Mesenchymal stem cell (in vitro differentiated cells and primary cell): Measurements from ENCODE around the gene ACAP3.

Experiments used
- DNase-seq: peaks from one replicate; pipeline ENCODE4 v3.0.0-alpha.2; 2013
- H2AFZ ChIP-seq: one replicate; pipeline ENCODE4 v1.6.1; 2013; ENCODE audit warnings: low read depth, mild to moderate bottlenecking, control low read depth, inconsistent platforms, low read length, moderate library complexity
- H2AK5ac ChIP-seq: 2 replicates; pipeline ENCODE4 v1.6.1; 2013; ENCODE audit warnings: low read length, moderate library complexity, mild to moderate bottlenecking, inconsistent platforms; ENCODE audit not compliant: severe bottlenecking
- H2BK120ac ChIP-seq: one replicate; pipeline ENCODE4 v1.6.1; 2013; ENCODE audit warnings: low read depth, mild to moderate bottlenecking, inconsistent platforms, low read length, moderate library complexity
- H2BK12ac ChIP-seq, 2 experiments: one replicate each; pipeline ENCODE4 v1.6.1; 2013; ENCODE audit warnings: inconsistent platforms in 2 of 2, low read length in 2 of 2, mild to moderate bottlenecking in 2 of 2, moderate library complexity in 2 of 2, control low read depth in 1 of 2
- H2BK15ac ChIP-seq: one replicate; pipeline ENCODE4 v1.6.1; 2013; ENCODE audit warnings: mild to moderate bottlenecking, low read depth, inconsistent platforms; ENCODE audit not compliant: poor library complexity, severe bottlenecking
- H2BK5ac ChIP-seq: 2 replicates; pipeline ENCODE4 v1.6.1; 2013; ENCODE audit warnings: low read depth, mild to moderate bottlenecking, low read length, control low read depth, inconsistent platforms; ENCODE audit not compliant: poor library complexity, severe bottlenecking
- H3K14ac ChIP-seq, 2 experiments: one replicate each; pipeline ENCODE4 v1.6.1; 2013; ENCODE audit warnings: inconsistent platforms in 2 of 2, low read length in 2 of 2, control low read depth in 1 of 2, mild to moderate bottlenecking in 1 of 2, moderate library complexity in 1 of 2
- H3K18ac ChIP-seq, 2 experiments: one replicate each; pipeline ENCODE4 v1.6.1; 2013; ENCODE audit warnings: inconsistent platforms in 2 of 2, low read length in 2 of 2, control low read depth in 1 of 2, low read depth in 1 of 2, mild to moderate bottlenecking in 1 of 2
- H3K23ac ChIP-seq, 2 experiments: one replicate each; pipeline ENCODE4 v1.6.1; 2013; ENCODE audit warnings: inconsistent platforms in 2 of 2, low read length in 2 of 2, mild to moderate bottlenecking in 2 of 2, moderate library complexity in 2 of 2, control low read depth in 1 of 2
- H3K27ac ChIP-seq: 2 replicates; pipeline ENCODE4 v1.5.1; 2013; ENCODE audit warnings: mild to moderate bottlenecking, moderate library complexity, low read length, control low read depth, inconsistent platforms; ENCODE audit not compliant: poor library complexity, severe bottlenecking
- H3K27me3 ChIP-seq, 2 experiments: 2 replicates each; pipeline versions ENCODE4 v1.6.1 to v1.7.0; 2013; ENCODE audit warnings: low read length in 2 of 2, mild to moderate bottlenecking in 2 of 2, moderate library complexity in 2 of 2, control low read depth in 1 of 2, inconsistent platforms in 1 of 2; ENCODE audit not compliant: control insufficient read depth in 1 of 2, insufficient read depth in 1 of 2
- H3K36me3 ChIP-seq, 2 experiments: 2 replicates each; pipeline versions ENCODE4 v1.6.1 to v1.7.0; 2013; ENCODE audit warnings: low read length in 2 of 2, control low read depth in 1 of 2, inconsistent platforms in 1 of 2, low read depth in 1 of 2, mild to moderate bottlenecking in 1 of 2; ENCODE audit not compliant: insufficient read depth in 2 of 2, control insufficient read depth in 1 of 2
- H3K4ac ChIP-seq, 2 experiments: one replicate each; pipeline ENCODE4 v1.6.1; 2013; ENCODE audit warnings: inconsistent platforms in 2 of 2, low read length in 2 of 2, mild to moderate bottlenecking in 2 of 2, moderate library complexity in 2 of 2, control low read depth in 1 of 2, low read depth in 1 of 2
- H3K4me1 ChIP-seq: 2 replicates; pipeline ENCODE4 v1.6.1; 2013; ENCODE audit warnings: low read depth, low read length, control low read depth; ENCODE audit not compliant: control insufficient read depth, insufficient read depth
- H3K4me2 ChIP-seq: 2 replicates; pipeline ENCODE4 v1.6.1; 2013; ENCODE audit warnings: low read length, mild to moderate bottlenecking, inconsistent platforms; ENCODE audit not compliant: poor library complexity, severe bottlenecking
- H3K4me3 ChIP-seq, 2 experiments: 2 replicates each; pipeline versions ENCODE4 v1.5.1 to v1.7.0; 2013; ENCODE audit warnings: low read length in 2 of 2, mild to moderate bottlenecking in 2 of 2, control low read depth in 1 of 2, low read depth in 1 of 2; ENCODE audit not compliant: insufficient read depth in 1 of 2
- H3K79me1 ChIP-seq: replicated peaks from 2 replicates; pipeline ENCODE4 v1.6.1; 2013; ENCODE audit warnings: mild to moderate bottlenecking, control low read depth, low read length, inconsistent platforms; ENCODE audit not compliant: poor library complexity, severe bottlenecking
- H3K9ac ChIP-seq: 2 replicates; pipeline ENCODE4 v1.7.0; 2013; ENCODE audit warnings: mild to moderate bottlenecking, low read length, moderate library complexity
- H3K9me3 ChIP-seq: 2 replicates; pipeline ENCODE4 v1.7.0; 2013; ENCODE audit warnings: mild to moderate bottlenecking, low read length; ENCODE audit not compliant: control insufficient read depth
- H4K8ac ChIP-seq: one replicate; pipeline ENCODE4 v1.6.1; 2013; ENCODE audit warnings: inconsistent platforms, mild to moderate bottlenecking, low read length, moderate library complexity
- H4K91ac ChIP-seq: one replicate; pipeline ENCODE4 v1.6.1; 2013; ENCODE audit warnings: mild to moderate bottlenecking, low read length, inconsistent platforms
- WGBS: methylation state at CpG from one replicate; pipeline ENCODE4 v1.1.7; 2013; ENCODE audit warnings: mixed read lengths; 5-methylcytosine and 5-hydroxymethylcytosine counted together

ACAP3 gene

DNA sequence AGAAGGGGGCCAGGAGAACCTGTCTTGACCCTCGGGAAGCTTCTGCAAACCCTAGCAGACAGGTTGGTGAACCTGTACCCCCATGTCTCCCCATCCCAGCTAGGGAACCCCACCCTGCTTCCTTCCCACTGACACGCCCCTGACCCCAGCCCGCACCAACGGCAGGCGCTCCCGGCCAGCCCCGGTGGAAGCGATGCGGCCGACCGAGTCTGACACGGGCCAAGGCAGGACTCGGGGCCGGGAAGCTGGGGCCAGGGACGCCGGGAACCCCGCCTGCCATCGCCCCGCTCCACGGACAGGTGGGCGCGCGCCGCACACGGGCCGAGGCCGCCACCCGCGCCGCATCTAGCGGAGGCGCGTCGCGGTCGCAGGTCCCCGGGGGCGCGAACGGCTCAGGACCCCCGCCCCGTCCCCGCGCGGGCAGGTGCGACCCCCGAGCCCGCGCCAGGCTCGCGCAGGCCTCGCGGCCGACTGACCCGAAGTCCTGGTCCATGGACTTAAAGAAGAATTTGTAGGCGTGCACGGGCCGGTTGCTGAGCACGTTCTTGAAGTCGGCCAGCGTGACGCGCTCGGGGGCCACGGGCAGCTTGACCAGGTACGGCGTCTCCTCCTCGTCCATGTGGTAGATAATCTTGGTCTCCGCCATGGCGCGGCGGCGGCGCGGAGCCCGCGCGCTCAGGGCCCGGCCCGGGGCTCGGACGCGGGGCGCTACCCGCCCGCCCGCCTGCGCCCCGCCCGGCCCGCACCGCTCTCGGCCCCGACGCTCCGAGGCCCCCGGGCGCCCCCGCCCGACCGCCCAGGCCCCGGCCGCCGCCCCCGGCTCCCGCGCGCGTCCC lies 40.9 kb upstream of the ACAP3 start:
- under 1% methylated on average over 85 of the region's 109 CpGs for WGBS
- peaks cover 74% of the 10 kb centered on the region for H3K4me1 ChIP-seq
- peak overlapping the region in 1 of 2 experiments; percentile 76 for H2BK12ac ChIP-seq
- peak overlapping the region; percentile 74 for H2BK120ac ChIP-seq
- H3K14ac ChIP-seq, result peak overlapping the region; percentile 18 to 99
- no peak overlapping the region for H2BK5ac ChIP-seq
- no peaks in the 10 kb centered on the region for H3K27me3 ChIP-seq
- H4K91ac ChIP-seq, result peak overlapping the region; percentile 40
- H3K23ac ChIP-seq, result peak overlapping the region in 1 of 2 experiments; percentile 97
- peaks cover 6% of the 10 kb centered on the region for H3K79me1 ChIP-seq
- H3K9ac ChIP-seq, result peak overlapping the region; percentile 89
- H2BK15ac ChIP-seq, result peak overlapping the region; percentile 20
- H2AFZ ChIP-seq, result peak overlapping the region; percentile 57
- DNase-seq, result peak; percentile 43
- H2AK5ac ChIP-seq, result no peak overlapping the region
- peak overlapping the region; percentile 96 for H3K4me2 ChIP-seq
- H3K4me3 ChIP-seq, result peak overlapping the region; percentile 84 to 91
- peak overlapping the region; percentile 42 for H4K8ac ChIP-seq
- H3K9me3 ChIP-seq, result no peaks in the 10 kb centered on the region
- peak overlapping the region; percentile 25 to 91 for H3K4ac ChIP-seq
- H3K36me3 ChIP-seq, result peaks cover 21 to 39% of the 10 kb centered on the region in 2 experiments
- peak overlapping the region; percentile 75 for H3K27ac ChIP-seq
- peak overlapping the region; percentile 67 to 93 for H3K18ac ChIP-seq

DNA sequence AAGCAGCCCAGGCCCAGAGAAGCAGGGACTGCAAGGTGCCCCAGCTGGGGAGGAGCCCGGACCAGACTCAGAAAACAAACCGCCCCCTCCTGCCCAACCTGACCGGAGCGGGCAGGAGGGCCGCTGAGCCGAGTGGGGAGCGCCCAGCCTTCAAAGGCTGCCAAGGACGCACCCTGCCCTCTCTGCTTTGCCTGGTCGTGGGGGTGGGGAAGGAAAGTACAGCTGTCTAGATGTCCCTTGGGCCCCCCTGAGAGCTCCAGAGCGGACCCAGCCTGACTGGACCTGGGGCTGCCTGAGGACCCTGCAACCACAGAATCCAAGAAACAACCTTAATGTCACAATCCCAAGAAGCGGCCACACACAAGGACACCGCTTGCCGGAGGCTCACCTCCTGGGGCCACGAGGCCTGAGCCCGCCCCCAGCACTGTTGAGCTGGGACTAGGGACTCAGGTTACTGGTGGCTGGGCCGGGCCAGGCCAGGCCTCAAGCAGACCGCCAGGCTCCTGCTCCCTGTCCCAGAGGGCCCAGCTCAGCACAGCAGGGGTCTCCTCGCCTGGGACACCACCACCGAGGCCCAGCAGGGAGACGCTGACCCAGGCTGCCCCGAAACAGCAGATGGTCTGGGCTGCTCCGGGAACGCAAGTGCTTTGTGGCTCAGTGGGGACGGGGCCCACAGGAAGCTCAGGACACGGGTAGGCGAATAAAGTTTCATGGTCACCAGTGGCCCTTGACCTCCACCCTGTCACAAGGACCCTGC lies 40.1 kb upstream of the ACAP3 start:
- Histone ChIP-seq H3K79me1 (peaks cover 9% of the 10 kb centered on the region), H3K14ac (peak overlapping the region in 1 of 2 experiments; percentile 99), H2BK12ac (peak overlapping the region; percentile 8 to 12), H3K9ac (peak overlapping the region; percentile 89), H4K91ac (peak overlapping the region; percentile 41), H3K4me2 (peak overlapping the region; percentile 96), H2BK120ac (no peak overlapping the region), H3K9me3 (no peaks in the 10 kb centered on the region), H3K27me3 (no peaks in the 10 kb centered on the region), H2AK5ac (peak overlapping the region; percentile 47), H3K4me3 (peak overlapping the region; percentile 84 to 91), H3K4ac (peak overlapping the region; percentile 25 to 91), H2BK15ac (peak overlapping the region; percentile 38), H2BK5ac (no peak overlapping the region), H3K4me1 (peaks cover 71% of the 10 kb centered on the region), H3K36me3 (peaks cover 13 to 37% of the 10 kb centered on the region in 2 experiments), H3K23ac (peak overlapping the region in 1 of 2 experiments; percentile 87), H2AFZ (no peak overlapping the region), H3K27ac (peak overlapping the region; percentile 75), H3K18ac (peak overlapping the region in 1 of 2 experiments; percentile 93), H4K8ac (peak overlapping the region; percentile 76)
- peak; percentile 48 for DNase-seq
- 18% methylated on average over 25 of the region's 26 CpGs for WGBS

DNA sequence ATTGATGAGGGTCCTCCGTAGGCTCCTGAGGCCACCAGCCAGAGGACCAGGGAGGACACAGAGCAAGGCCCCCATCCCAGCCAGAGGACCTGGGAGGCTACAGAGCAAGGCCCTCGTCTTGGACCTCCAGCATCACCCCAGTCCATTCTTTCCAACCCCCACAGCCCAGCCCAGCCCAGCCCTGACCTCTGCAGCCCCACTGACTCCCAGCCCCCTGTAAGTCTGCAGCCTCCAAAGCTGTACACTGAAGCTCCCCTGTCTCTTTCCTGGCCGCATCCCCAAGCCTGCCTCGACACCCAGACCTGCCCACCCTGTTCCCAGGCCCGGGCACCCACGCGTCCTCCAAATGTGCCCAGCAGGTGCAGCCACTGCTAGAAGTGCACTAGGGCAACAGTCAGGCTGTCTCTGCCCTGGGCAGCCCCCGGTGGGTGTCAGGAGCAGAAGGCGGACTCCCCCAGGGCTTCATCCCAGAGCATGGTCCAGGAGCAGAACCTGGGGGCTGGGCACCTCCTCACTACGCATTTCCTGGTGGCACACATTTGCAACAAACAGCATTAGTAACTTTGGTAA lies 39.4 kb upstream of the ACAP3 start:
- Histone ChIP-seq H2AK5ac (no peak overlapping the region), H2BK15ac (no peak overlapping the region), H3K4ac (no peak overlapping the region), H3K9me3 (no peaks in the 10 kb centered on the region), H2BK120ac (no peak overlapping the region), H3K18ac (peak overlapping the region in 1 of 2 experiments; percentile 16), H3K4me2 (peak overlapping the region; percentile 96), H3K4me3 (peak overlapping the region in 1 of 2 experiments; percentile 91), H3K79me1 (peaks cover 15% of the 10 kb centered on the region), H2BK12ac (peak overlapping the region in 1 of 2 experiments; percentile 2), H4K91ac (no peak overlapping the region), H3K14ac (no peak overlapping the region), H3K27ac (no peak overlapping the region), H4K8ac (no peak overlapping the region), H3K9ac (peak overlapping the region; percentile 89), H2BK5ac (no peak overlapping the region), H3K27me3 (no peaks in the 10 kb centered on the region), H3K23ac (no peak overlapping the region), H3K36me3 (peaks cover 5 to 37% of the 10 kb centered on the region in 2 experiments), H3K4me1 (peaks cover 70% of the 10 kb centered on the region), H2AFZ (no peak overlapping the region)
- no peak for DNase-seq
- WGBS, result 91% methylated on average over 10 of the region's 10 CpGs
